Vagina (tissue), 2 donors: Measurements from ENCODE around the gene RHBDL2.

ENCODE experiments used
- CTCF ChIP-seq, 3 experiments: fragments of 450-650 bp in 2 of 3; fragments of 200-600 bp in 1 of 3; sonication (generic) in 1 of 3; IDR thresholded peaks; one replicate each; pipeline ENCODE4 v1.5.1; 2017 to 2019; ENCODE audit warnings: antibody characterized with exemption in 3 of 3, mild to moderate bottlenecking in 2 of 3, moderate library complexity in 2 of 3
- POLR2AphosphoS5 ChIP-seq, 2 donors: sonication (generic); formaldehyde crosslinking; IDR thresholded peaks; one replicate each; pipeline ENCODE4 v1.9.0; 2017; ENCODE audit warnings: antibody characterized with exemption in 2 of 2, mild to moderate bottlenecking in 2 of 2, low read depth in 1 of 2; ENCODE audit not compliant: insufficient read depth in 1 of 2

GRCh38 chr1:38973659-38974437, 32.2 kb upstream of the RHBDL2 start:
- no peak for TF ChIP-seq CTCF (IDR thresholded peaks at IDR 0.05)
- no peak for TF ChIP-seq POLR2AphosphoS5 (IDR thresholded peaks at IDR 0.05; ENCODE audit: insufficient read depth in 1 of 2, low read depth in 1 of 2)
